Natural killer cell (primary cell): ENCODE results near the gene TUBB1. TPM values are rescaled to one million over a fixed set of nuclear protein-coding genes. Genes with fewer than 3 reads are reported as not detected.

Experiments used
- ATAC-seq, 3 donors: fragments of 150-1000 bp in 2 of 3; fragments of 200-7000 bp in 1 of 3; cut with Tn5 transposase; 1 replicate in 1 of 3; 2 replicates in 2 of 3; pipeline ENCODE4 v1.10.0; 2021; ENCODE audit warnings: mild to moderate bottlenecking in 2 of 3, moderate library complexity in 2 of 3
- DNase-seq, 2 donors: peaks; one replicate each; pipeline versions ENCODE4 v3.0.0 to v3.0.0-alpha.2; 2013 to 2021; ENCODE audit warnings: mixed read lengths in 1 of 2
- H3K27ac ChIP-seq: one replicate; pipeline ENCODE4 v1.5.1; 2013; ENCODE audit warnings: mild to moderate bottlenecking, low read length
- H3K27me3 ChIP-seq: one replicate; pipeline ENCODE4 v1.6.1; 2013; ENCODE audit warnings: low read length; ENCODE audit not compliant: control insufficient read depth, insufficient read depth
- H3K36me3 ChIP-seq: one replicate; pipeline ENCODE4 v1.6.1; 2013; ENCODE audit warnings: low read length; ENCODE audit not compliant: control insufficient read depth, insufficient read depth
- H3K4me1 ChIP-seq: one replicate; pipeline ENCODE4 v1.6.1; 2013; ENCODE audit warnings: low read length; ENCODE audit not compliant: control insufficient read depth, insufficient read depth
- H3K4me3 ChIP-seq: one replicate; pipeline ENCODE4 v1.5.1; 2013; ENCODE audit warnings: low read length
- H3K9me3 ChIP-seq: one replicate; pipeline ENCODE4 v1.6.1; 2013; ENCODE audit warnings: low read length; ENCODE audit not compliant: control insufficient read depth, insufficient read depth
- H3K27ac Mint-ChIP-seq, 2 donors: one replicate each; pipeline ENCODE4 v1.8.0; 2022; ENCODE audit warnings: mild to moderate bottlenecking in 2 of 2, mixed read lengths in 2 of 2, moderate library complexity in 1 of 2
- H3K27me3 Mint-ChIP-seq, 2 donors: one replicate each; pipeline ENCODE4 v1.8.0; 2022; ENCODE audit warnings: low read depth in 2 of 2, mixed read lengths in 2 of 2
- H3K36me3 Mint-ChIP-seq: one replicate; pipeline ENCODE4 v1.8.0; 2022; ENCODE audit warnings: mixed read lengths
- H3K4me1 Mint-ChIP-seq, 2 donors: one replicate each; pipeline ENCODE4 v1.8.0; 2022; ENCODE audit warnings: mixed read lengths in 2 of 2
- H3K4me3 Mint-ChIP-seq: one replicate; pipeline ENCODE4 v1.8.0; 2022; ENCODE audit warnings: mild to moderate bottlenecking, moderate library complexity, mixed read lengths
- H3K9me3 Mint-ChIP-seq, 2 donors: one replicate each; pipeline ENCODE4 v1.8.0; 2022; ENCODE audit warnings: mixed read lengths in 2 of 2
- CTCF ChIP-seq: fragments of 200-600 bp; IDR thresholded peaks from one replicate; pipeline ENCODE4 v1.8.0; 2022; ENCODE audit warnings: antibody characterized with exemption
- WGBS: methylation state at CpG from one replicate; pipeline ENCODE4 v1.1.7; 2013; ENCODE audit warnings: missing lambda C conversion rate; ENCODE audit not compliant: insufficient coverage; 5-methylcytosine and 5-hydroxymethylcytosine counted together
- intact Hi-C: fragments of 100-400 bp; cut with micrococcal nuclease; formaldehyde crosslinking; loops from one replicate; pipeline ENCODE4 v1.14.2; 2022
- total RNA-seq, 4 donors: library from RNA; stranded (reverse); fragments of 120-200 nt in 1 of 4; gene quantifications; one replicate each; pipeline versions ENCODE4 v1.2.3 to v1.2.4, GENCODE V29; 2013 to 2022

TUBB1 gene
- total RNA-seq, 3 donors from 2014 or later (not counting 1 experiment from before 2014, with no cell fraction given): 4.3 to 46.9 (median 18.8) TPM

GRCh38 chr20:59002874-59003399 is 16.3 kb upstream of the TUBB1 start:
- Mint-ChIP-seq H3K27me3 (no peaks in the 10 kb centered on the region), H3K9me3 (no peaks in the 10 kb centered on the region), H3K36me3 (no peaks in the 10 kb centered on the region), H3K27ac (peak overlapping the region in 1 of 2 donors; percentile 57), H3K4me3 (no peak overlapping the region), H3K4me1 (peaks cover 22 to 47% of the 10 kb centered on the region in 2 donors)
- Histone ChIP-seq H3K27me3 (no peaks in the 10 kb centered on the region), H3K4me3 (no peak overlapping the region), H3K9me3 (no peaks in the 10 kb centered on the region), H3K4me1 (peaks cover 50% of the 10 kb centered on the region), H3K36me3 (peaks cover 11% of the 10 kb centered on the region), H3K27ac (no peak overlapping the region)
- DNase-seq (no peak), ATAC-seq (no peak)
- WGBS: 88% methylated on average over 17 of the region's 17 CpGs
- TF ChIP-seq CTCF: no peak
- intact Hi-C loops: no loop called here

- Mint-ChIP-seq H3K4me1 (peaks cover 22 to 51% of the 10 kb centered on the region in 2 donors), H3K27ac (peak overlapping the region; percentile 22 to 82), H3K36me3 (no peaks in the 10 kb centered on the region), H3K9me3 (no peaks in the 10 kb centered on the region), H3K27me3 (no peaks in the 10 kb centered on the region), H3K4me3 (peak overlapping the region; percentile 53)
- H3K4me3 ChIP-seq: peak overlapping the region; percentile 47
- intact Hi-C loops: no loop called here
- no peak for DNase-seq
- peaks cover 60% of the 10 kb centered on the region for H3K4me1 ChIP-seq
- H3K9me3 ChIP-seq: no peaks in the 10 kb centered on the region
- peak overlapping the region; percentile 75 for H3K27ac ChIP-seq
- no peak for ATAC-seq
- H3K36me3 ChIP-seq: peaks cover 10% of the 10 kb centered on the region
- H3K27me3 ChIP-seq: no peaks in the 10 kb centered on the region
- WGBS: 77% methylated on average over 16 of the region's 16 CpGs
- TF ChIP-seq CTCF: no peak
Observed at GRCh38 chr20:59003836-59004492, 15.3 kb upstream of the TUBB1 start.

DNA sequence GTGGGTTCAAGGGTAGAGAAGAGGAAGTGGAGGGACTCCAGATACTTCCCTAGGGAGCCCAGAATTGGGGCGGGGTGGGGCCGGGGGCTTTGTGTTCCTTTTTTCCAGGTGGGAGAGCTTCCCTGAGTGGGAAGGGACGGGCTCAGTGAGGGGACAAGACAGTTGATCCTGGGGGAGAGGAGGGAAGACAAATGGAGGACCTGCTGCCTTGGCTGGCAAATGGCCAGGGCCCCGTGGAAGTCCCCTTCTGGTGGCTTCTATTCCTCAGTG is 14.8 kb upstream of the TUBB1 start:
- Mint-ChIP-seq H3K27me3 (no peaks in the 10 kb centered on the region), H3K4me1 (peaks cover 22 to 51% of the 10 kb centered on the region in 2 donors), H3K4me3 (no peak overlapping the region), H3K9me3 (no peaks in the 10 kb centered on the region), H3K36me3 (no peaks in the 10 kb centered on the region), H3K27ac (peak overlapping the region; percentile 22 to 82)
- Histone ChIP-seq H3K9me3 (no peaks in the 10 kb centered on the region), H3K4me1 (peaks cover 60% of the 10 kb centered on the region), H3K36me3 (peaks cover 6% of the 10 kb centered on the region), H3K27me3 (no peaks in the 10 kb centered on the region), H3K4me3 (peak overlapping the region; percentile 47), H3K27ac (peak overlapping the region; percentile 75)
- 39% methylated on average over 4 of the region's 4 CpGs for WGBS
- ATAC-seq (no peak), DNase-seq (peak in 1 of 2 donors; percentile 85)
- intact Hi-C loops: no loop called here
- TF ChIP-seq CTCF: no peak
